NOMO-1 (cell line): Measurements from ENCODE around the gene BACH2.
"Not testable (repeated sequence)": the region's sequence is repeated elsewhere in the genome, so short reads cannot be mapped to it uniquely, and the experiment has no call there.

Experiments used
- DNase-seq, 2 experiments: peaks; one replicate each; lab custom pipeline; 2025; ENCODE audit not compliant: unreplicated experiment in 2 of 2; lab: John Stamatoyannopoulos, UW

BACH2 gene

GRCh38 chr6:90078513-90079289 lies 217.9 kb downstream of the BACH2 start:
- no peak for DNase-seq

GRCh38 chr6:90076511-90077415 lies 219.9 kb downstream of the BACH2 start:
- DNase-seq, result no peak

DNA sequence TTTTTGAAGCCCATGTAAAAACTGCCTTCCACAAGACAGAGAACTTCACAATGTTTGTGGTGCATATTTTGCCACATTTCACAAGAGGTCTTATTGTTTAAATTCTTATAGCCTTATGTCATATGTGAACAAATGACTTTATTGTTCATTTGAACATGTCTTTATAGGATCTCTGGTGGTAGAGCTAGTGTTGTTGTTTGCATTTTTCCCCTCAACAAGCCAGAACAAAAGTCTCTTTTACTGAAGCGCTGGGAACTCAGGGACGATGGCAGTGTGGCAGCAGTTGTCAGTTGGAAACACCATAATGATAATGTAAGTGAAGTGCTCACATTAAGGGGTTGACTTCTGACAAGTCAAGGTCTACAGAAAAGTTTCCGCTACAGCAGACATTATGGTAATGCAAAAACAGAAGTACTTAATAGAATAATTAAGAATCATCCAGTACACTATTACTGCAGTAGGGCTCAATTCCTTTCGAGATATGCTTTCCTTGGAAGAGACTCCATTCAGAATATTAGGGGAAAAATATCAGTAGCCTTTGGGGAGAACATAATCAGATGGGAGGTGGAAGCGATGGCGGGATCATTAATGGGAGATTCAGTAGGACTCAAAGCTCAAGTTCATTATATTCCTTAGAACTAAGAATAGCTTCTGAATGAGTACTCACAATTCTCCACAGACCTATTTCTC lies 222.3 kb downstream of the BACH2 start:
- DNase-seq, result no peak

- DNase-seq, result no peak
Measured at GRCh38 chr6:90072935-90073464, 223.6 kb downstream of the BACH2 start.

- DNase-seq, result no peak
Measured at GRCh38 chr6:90072501-90072900, 224.1 kb downstream of the BACH2 start.

DNA sequence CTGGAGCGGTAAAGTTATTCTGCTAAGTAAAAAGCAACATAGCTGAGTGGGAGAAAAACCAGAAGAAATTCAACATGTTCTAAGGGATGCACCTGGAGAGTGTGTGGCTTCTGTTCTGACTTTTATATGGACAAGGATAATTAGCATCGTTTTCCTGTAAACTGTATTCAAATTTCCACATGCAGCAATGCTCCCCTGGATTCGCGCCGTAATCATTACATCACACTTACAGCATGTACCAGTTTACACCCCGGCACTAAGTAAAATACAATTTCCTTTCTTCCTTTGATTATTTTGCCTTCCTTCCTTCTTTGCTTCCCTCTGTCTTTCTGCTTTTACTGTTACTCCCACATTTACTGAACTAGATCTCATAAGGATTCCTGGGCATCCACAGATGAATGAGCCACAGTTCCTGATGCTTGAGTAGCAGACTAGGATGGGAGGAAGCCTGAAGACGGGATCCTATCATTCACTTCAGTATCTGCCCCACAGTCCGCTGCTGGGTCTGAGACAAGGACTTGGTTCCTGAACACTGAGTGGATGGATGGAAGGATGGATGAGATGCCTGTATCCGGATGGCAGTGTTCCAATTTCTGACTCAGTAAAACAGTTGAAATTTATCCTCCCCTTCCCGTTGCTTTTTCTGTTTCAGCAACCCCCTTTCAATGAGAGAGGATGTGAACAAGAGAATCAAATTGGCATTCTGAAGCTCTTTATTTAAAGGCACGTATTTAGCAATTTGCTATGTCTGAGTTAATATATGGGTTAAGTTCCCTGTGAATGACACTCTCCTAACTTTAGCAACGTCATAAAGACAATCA lies 227.7 kb downstream of the BACH2 start:
- no peak for DNase-seq

DNA sequence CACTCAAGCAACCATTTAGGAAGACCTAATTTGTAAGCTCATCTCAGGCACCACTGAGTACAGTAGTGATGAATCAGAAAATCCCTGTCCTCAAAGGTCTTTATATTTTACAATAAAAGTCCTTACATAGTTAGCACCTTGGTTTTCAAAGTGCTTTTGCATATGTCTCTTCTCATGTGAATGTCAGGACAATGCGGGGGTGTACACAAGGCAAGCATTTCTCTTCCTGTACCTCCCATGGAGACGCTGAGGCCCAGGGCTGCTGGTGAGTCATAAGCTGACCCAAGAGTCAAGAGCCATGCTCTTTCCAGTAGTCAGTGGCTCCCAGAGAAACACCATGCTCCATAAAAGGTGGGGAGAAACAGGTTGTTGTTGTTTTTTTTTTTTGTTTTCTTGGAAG lies 228.4 kb downstream of the BACH2 start:
- no peak for DNase-seq

GRCh38 chr6:90066697-90067096 lies 229.9 kb downstream of the BACH2 start:
- DNase-seq, result no peak

DNA sequence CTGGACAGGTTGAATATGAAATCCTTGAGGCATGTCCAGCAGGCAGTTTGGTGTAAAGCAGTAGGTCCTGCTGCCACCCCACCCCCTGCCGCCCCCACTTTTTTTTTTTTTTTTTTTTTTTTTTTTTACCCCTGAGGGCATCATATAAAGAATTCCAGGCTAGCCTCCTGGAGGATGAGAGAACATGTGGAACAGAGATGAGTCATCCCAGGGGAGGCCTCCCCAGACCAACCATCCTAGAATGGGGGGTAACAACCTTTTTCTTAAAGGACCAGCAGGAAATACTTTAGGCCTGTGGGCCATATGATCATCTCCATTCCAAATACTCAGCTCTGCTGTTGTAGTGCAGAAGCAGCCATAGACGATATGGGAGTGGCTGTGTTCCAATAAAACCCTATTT lies 231.5 kb downstream of the BACH2 start:
- no peak for DNase-seq

DNA sequence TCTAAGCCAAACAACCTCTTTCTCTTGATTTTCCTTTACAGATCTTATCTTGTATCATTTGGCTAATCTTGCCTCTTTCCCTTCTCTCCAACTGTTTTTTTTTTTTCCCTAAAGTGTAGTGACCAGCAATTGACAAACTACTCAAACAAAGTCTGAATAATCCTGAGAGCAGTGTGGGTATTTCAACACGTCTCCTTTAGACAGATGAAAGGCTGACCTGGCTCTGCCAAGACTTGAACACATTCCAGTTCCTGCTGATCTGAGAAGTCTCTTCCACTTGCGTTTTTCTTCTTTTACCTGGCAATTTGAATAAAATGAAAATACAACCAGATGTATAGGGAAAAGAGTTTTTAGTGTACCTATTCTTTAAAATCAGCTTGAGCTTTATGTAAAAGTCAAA lies 234.0 kb downstream of the BACH2 start:
- no peak for DNase-seq

DNA sequence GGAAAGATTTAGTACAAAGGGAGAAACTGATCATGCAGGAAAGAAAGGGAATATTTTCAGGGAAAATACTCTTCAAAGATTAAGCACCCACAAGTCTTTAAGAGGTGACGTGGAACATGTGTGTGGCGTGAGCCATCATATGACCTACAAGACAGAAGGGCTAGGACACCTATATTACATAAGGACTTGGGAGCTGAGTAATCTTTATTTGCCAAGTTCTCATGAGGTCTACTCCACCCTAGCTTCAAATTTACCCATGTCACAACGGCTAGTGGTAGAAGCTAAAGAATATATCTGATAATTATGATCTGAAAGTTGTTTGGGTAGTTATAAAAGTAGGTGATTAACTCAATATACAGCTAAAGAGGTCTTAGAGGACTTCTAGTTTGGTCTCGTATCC lies 234.6 kb downstream of the BACH2 start:
- no peak for DNase-seq

DNA sequence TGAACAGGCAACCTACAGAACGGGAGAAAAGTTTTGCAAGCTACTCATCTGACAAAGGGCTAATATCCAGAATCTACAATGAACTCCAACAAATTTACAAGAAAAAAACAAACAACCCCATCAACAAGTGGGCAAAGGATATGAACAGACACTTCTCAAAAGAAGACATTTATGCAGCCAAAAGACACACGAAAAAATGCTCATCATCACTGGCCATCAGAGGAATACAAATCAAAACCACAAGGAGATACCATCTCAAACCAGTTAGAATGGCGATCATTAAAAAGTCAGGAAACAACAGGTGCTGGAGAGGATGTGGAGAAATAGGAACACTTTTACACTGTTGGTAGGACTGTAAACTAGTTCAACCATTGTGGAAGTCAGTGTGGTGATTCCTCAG lies 237.5 kb downstream of the BACH2 start:
- not testable (repeated sequence) for DNase-seq

GRCh38 chr6:90055924-90056323 lies 240.7 kb downstream of the BACH2 start:
- DNase-seq, result not testable (repeated sequence)

- not testable (repeated sequence) for DNase-seq
Measured at GRCh38 chr6:90054193-90054592, 242.4 kb downstream of the BACH2 start.

DNA sequence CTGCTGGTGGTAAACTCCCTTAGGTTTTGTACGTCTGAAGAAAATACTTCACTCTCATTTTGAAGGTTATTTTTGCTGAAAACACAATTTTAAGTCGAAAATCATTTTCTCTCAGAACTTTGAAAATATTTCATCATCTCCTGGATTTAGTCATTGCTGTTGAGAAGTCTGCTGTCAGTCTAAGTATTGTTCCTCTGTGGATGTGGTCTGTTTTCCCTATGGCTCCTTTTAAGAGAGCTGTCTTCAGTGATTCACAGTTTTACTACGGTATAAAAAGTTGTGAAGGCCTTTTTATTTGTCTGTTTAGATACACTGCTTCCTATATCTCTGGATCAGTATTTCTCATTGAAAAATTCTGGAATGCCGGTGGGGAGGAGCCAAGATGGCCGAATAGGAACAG lies 243.0 kb downstream of the BACH2 start:
- DNase-seq, result no peak

DNA sequence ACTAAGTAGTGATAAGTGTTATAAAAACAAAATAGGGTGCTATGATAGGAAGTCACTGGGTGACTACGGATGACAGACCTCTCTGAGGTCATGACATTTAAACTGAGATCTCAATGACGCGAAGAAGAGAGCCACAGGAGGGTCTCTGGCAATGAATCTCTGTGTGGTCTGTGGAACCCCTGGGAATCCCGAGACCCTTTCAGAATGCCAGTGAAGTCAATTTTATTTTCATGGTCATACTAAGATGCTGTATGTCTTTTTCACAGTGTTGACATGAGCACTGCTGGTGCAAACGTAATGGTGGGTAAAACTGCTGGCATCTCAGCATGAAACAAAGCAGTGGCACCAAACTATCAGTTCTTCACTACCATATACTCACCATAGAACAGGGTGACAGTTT lies 247.3 kb downstream of the BACH2 start:
- no peak for DNase-seq

- DNase-seq, result no peak
Measured at GRCh38 chr6:90048206-90048967, 248.3 kb downstream of the BACH2 start.

DNA sequence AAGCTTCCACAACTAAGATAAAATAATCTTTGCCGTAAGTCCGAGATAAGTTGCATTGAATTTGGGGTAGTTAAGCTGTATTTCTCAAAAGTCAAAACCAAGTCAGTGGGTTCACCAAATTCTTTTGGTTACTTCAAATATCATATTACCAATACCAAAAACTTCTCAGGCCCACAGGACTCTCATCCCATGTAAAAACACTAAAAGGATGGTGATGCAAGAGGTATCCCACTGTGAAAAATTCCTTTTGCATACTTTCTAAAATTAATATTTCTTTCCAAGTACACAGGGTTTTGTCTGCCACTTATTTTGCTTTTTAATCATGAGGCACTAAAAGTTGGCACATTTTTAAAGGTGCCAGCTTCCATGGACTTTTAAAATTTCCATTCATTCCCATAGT lies 251.1 kb downstream of the BACH2 start:
- DNase-seq, result no peak

GRCh38 chr6:90044833-90045381 lies 251.7 kb downstream of the BACH2 start:
- no peak for DNase-seq
